ENCODE results near the gene SLC35F4. TPM values are rescaled to one million over a fixed set of nuclear protein-coding genes. Genes with fewer than 3 reads are reported as not detected.
"Not testable (repeated sequence)": the region's sequence is repeated elsewhere in the genome, so short reads cannot be mapped to it uniquely, and the experiment has no call there.

The SLC35F4 gene
- total RNA-seq, 2 donors from 2014 or later: not detected

DNA sequence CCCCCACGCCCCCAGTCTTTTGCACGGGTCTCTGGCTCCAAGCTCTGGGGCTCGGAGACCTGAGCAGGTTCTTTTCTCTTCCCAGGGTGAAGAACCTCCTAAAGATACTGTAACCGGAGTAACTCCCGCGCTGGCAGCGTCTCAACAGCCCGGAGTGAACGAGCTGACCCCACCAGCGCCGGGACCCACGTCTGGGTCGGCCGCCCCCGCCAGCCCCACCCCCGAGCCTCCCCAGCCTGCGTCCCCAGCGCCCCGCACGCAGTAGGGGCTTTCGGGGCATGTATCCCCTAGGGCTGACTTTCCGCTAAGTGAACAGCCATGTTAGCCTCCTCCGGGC, 858 bp downstream of the SLC35F4 start:
- H3K4me3 ChIP-seq: peak overlapping the region; percentile 72

DNA sequence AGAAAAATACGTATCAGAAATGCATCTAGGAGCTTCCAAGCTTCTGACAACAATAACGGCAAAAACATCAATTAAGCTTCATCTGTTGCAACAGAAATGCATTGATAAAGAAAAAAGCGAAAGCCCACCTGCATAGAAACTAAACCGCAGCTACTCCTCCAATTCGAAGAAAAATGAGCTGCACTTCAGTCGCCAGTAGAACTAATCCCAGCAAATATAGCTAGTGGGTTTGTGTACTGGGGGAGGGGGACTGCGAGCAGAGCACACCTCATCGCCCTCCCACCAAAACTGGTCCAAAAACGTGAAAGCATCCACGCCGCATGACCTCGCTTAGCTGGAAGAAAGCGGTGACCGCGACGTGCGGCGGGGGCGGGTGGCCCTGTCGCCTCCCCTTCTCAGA, 1.2 kb downstream of the SLC35F4 start:
- Histone ChIP-seq H3K9me3 (no peaks in the 10 kb centered on the region), H3K4me1 (ENCODE audit: control insufficient read depth in 1 of 2, low read depth in 2 of 2) (peaks cover 4 to 13% of the 10 kb centered on the region in 2 donors), H3K27me3 (replicated peaks; ENCODE audit: insufficient read depth) (no peaks in the 10 kb centered on the region), H3K4me3 (peak overlapping the region; percentile 72), H3K27ac (no peak overlapping the region), H3K36me3 (no peaks in the 10 kb centered on the region)
- TF ChIP-seq, protein P1, sequence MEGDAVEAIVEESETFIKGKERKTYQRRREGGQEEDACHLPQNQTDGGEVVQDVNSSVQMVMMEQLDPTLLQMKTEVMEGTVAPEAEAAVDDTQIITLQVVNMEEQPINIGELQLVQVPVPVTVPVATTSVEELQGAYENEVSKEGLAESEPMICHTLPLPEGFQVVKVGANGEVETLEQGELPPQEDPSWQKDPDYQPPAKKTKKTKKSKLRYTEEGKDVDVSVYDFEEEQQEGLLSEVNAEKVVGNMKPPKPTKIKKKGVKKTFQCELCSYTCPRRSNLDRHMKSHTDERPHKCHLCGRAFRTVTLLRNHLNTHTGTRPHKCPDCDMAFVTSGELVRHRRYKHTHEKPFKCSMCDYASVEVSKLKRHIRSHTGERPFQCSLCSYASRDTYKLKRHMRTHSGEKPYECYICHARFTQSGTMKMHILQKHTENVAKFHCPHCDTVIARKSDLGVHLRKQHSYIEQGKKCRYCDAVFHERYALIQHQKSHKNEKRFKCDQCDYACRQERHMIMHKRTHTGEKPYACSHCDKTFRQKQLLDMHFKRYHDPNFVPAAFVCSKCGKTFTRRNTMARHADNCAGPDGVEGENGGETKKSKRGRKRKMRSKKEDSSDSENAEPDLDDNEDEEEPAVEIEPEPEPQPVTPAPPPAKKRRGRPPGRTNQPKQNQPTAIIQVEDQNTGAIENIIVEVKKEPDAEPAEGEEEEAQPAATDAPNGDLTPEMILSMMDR (IDR thresholded peaks at IDR 0.05): no peak
- DNase-seq (ENCODE audit: low spot score) (no peak), ATAC-seq (ENCODE audit: insufficient number of reproducible peaks, low FRiP score, low read depth) (no peak)

More for the DNA sequence above, 858 bp downstream of the SLC35F4 start:
- H3K9me3 ChIP-seq: no peaks in the 10 kb centered on the region
- H3K36me3 ChIP-seq: no peaks in the 10 kb centered on the region
- H3K4me1 ChIP-seq (ENCODE audit: control insufficient read depth in 1 of 2, low read depth in 2 of 2): peaks cover 4 to 13% of the 10 kb centered on the region in 2 donors
- H3K27ac ChIP-seq: no peak overlapping the region
- no peaks in the 10 kb centered on the region for H3K27me3 ChIP-seq (replicated peaks; ENCODE audit: insufficient read depth)
- ATAC-seq (ENCODE audit: insufficient number of reproducible peaks, low FRiP score, low read depth): no peak
- TF ChIP-seq, protein P1 (IDR thresholded peaks at IDR 0.05): no peak
- no peak for DNase-seq (ENCODE audit: low spot score)

DNA sequence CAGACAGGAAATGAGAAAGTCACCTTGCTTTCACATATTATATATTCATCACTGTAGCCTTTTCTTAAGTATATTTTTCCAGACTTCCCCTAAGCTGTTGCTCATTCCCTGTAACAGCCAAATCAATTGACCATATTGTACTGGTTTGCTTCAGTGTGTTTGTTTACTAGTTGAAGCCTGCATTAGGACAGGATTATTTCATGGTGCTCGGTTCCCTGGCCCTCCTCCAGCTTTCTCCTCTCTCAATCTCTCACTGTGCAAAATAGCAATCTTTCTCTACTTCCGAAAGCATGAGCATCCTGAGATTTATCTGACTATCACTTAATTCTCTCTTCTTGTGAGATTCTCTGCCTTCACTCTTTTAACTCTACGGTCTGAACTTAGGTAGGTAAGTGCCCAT, 2.4 kb downstream of the SLC35F4 start:
- H3K27ac ChIP-seq: no peak overlapping the region
- DNase-seq (ENCODE audit: low spot score) (no peak), ATAC-seq (ENCODE audit: insufficient number of reproducible peaks, low FRiP score, low read depth) (no peak)
- H3K4me1 ChIP-seq (ENCODE audit: control insufficient read depth in 1 of 2, low read depth in 2 of 2): peaks cover 4 to 13% of the 10 kb centered on the region in 2 donors
- no peaks in the 10 kb centered on the region for H3K36me3 ChIP-seq
- H3K4me3 ChIP-seq: no peak overlapping the region
- no peaks in the 10 kb centered on the region for H3K9me3 ChIP-seq
- TF ChIP-seq, protein P1 (IDR thresholded peaks at IDR 0.05): no peak
- H3K27me3 ChIP-seq (replicated peaks; ENCODE audit: insufficient read depth): no peaks in the 10 kb centered on the region

DNA sequence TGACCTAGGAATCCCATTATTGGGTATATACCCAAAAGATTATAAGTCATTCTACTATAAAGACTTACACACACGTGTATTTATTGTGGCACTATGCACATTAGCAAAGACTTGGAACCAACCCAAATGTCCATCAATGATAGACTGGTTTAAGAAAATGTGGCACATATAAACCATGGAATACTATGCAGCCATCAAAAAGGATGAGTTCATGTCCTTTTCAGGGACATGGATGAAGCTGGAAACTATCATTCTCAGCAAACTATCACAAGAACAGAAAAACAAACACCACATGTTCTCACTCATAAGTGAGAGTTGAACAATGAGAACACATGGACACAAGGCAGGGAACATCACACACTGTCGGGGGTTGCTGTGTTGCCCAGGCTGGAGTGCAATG, 10.2 kb downstream of the SLC35F4 start:
- H3K36me3 ChIP-seq; H3K27ac ChIP-seq; H3K4me1 ChIP-seq (ENCODE audit: control insufficient read depth in 1 of 2, low read depth in 2 of 2); H3K27me3 ChIP-seq (replicated peaks; ENCODE audit: insufficient read depth); H3K4me3 ChIP-seq; ATAC-seq (ENCODE audit: insufficient number of reproducible peaks, low FRiP score, low read depth); H3K9me3 ChIP-seq; DNase-seq (ENCODE audit: low spot score): not testable (repeated sequence)

DNA sequence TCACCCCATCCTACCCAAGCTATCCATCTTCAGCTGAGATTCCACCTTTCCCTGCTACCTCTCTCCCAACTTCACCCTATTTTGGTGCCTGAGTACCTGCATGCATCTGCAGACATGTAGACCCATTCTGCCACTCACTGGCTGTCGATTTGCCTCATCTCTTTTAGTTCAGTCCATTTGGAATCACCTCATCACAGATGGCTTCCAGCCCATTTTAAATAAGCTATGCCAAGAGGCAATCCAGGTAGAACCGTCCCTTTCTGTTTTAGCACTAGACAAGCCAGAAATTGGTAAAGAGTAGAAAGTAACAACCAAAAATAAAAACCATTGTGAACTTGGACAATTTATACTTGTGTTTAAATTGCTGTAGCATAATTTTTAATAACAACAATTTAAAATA, 11.3 kb downstream of the SLC35F4 start:
- TF ChIP-seq, protein P1 (IDR thresholded peaks at IDR 0.05): no peak
- Histone ChIP-seq H3K36me3 (no peaks in the 10 kb centered on the region), H3K27ac (no peak overlapping the region), H3K4me3 (no peak overlapping the region), H3K27me3 (replicated peaks; ENCODE audit: insufficient read depth) (no peaks in the 10 kb centered on the region), H3K9me3 (no peaks in the 10 kb centered on the region), H3K4me1 (ENCODE audit: control insufficient read depth in 1 of 2, low read depth in 2 of 2) (no peaks in the 10 kb centered on the region)
- no peak for ATAC-seq (ENCODE audit: insufficient number of reproducible peaks, low FRiP score, low read depth)
- no peak for DNase-seq (ENCODE audit: low spot score)

DNA sequence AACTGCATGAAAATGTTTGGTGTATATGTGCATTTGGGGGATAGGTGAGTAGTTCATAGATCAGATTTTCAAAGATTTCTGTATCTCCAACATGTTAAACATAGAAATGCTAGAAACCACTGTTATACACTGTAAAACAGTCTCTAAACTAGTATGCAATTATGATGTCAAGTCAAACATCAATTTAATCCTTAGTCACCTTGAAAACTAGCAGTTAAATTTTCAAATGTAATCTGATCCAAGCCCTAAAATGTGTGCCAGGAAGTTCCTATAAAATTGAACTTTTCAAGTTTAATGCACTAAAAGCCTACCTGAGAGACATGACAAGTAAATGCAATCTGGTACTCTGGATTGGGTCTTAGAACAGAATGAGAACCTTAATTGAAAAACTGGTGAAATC, 14.5 kb downstream of the SLC35F4 start:
- H3K36me3 ChIP-seq: no peaks in the 10 kb centered on the region
- no peaks in the 10 kb centered on the region for H3K9me3 ChIP-seq
- H3K4me3 ChIP-seq: no peak overlapping the region
- H3K4me1 ChIP-seq (ENCODE audit: control insufficient read depth in 1 of 2, low read depth in 2 of 2): peaks cover 13 to 19% of the 10 kb centered on the region in 2 donors
- H3K27ac ChIP-seq: no peak overlapping the region
- ATAC-seq (ENCODE audit: insufficient number of reproducible peaks, low FRiP score, low read depth) (no peak), DNase-seq (ENCODE audit: low spot score) (no peak)
- TF ChIP-seq, protein P1 (IDR thresholded peaks at IDR 0.05): no peak
- H3K27me3 ChIP-seq (replicated peaks; ENCODE audit: insufficient read depth): no peaks in the 10 kb centered on the region
